Loucy (cell line): ENCODE data around the gene HSF2BP.

Experiments
- H2AFZ ChIP-seq: fragments of 200-600 bp; sonication (generic); 2 replicates; pipeline ENCODE4 v1.6.0; 2016; ENCODE audit warnings: antibody characterized with exemption, mild to moderate bottlenecking, low read length, moderate library complexity
- H3F3A ChIP-seq: fragments of 200-600 bp; 2 replicates; pipeline ENCODE4 v1.6.0; 2016; ENCODE audit warnings: antibody characterized with exemption, low read depth, mild to moderate bottlenecking
- H3K27me3 ChIP-seq: fragments of 200-600 bp; sonication (generic); 2 replicates; pipeline ENCODE4 v1.6.1; 2014; ENCODE audit warnings: low read length, mild to moderate bottlenecking; ENCODE audit not compliant: insufficient read depth, poor library complexity, severe bottlenecking
- H3K36me3 ChIP-seq: fragments of 200-600 bp; sonication (generic); 2 replicates; pipeline ENCODE4 v1.6.1; 2016; ENCODE audit warnings: low read length; ENCODE audit not compliant: insufficient read depth
- H3K4me1 ChIP-seq: fragments of 200-600 bp; sonication (generic); 2 replicates; pipeline ENCODE4 v1.5.1; 2014; ENCODE audit warnings: low read length, mild to moderate bottlenecking; ENCODE audit not compliant: insufficient read depth, poor library complexity, severe bottlenecking
- H3K4me2 ChIP-seq: fragments of 200-600 bp; sonication (generic); 2 replicates; pipeline ENCODE4 v1.6.0; 2014; ENCODE audit warnings: antibody characterized with exemption, low read length, low read depth, mild to moderate bottlenecking; ENCODE audit not compliant: poor library complexity, severe bottlenecking
- H3K4me3 ChIP-seq: fragments of 200-600 bp; sonication (generic); 2 replicates; pipeline ENCODE4 v1.5.1; 2014; ENCODE audit warnings: low read length, mild to moderate bottlenecking, mixed read lengths; ENCODE audit not compliant: poor library complexity, severe bottlenecking
- H3K79me2 ChIP-seq: fragments of 200-600 bp; sonication (generic); 2 replicates; pipeline ENCODE4 v1.6.1; 2014; ENCODE audit warnings: low read length; ENCODE audit not compliant: insufficient read depth
- H3K9ac ChIP-seq: fragments of 200-600 bp; sonication (generic); 2 replicates; pipeline ENCODE4 v1.6.0; 2014; ENCODE audit warnings: mild to moderate bottlenecking, low read depth, low read length, moderate library complexity; ENCODE audit not compliant: poor library complexity, severe bottlenecking
- H3K9me2 ChIP-seq: fragments of 200-600 bp; sonication (generic); replicated peaks from 2 replicates; pipeline ENCODE4 v1.6.1; 2016; ENCODE audit warnings: low read depth, low read length, mixed read lengths
- H3K9me3 ChIP-seq: fragments of 200-600 bp; sonication (generic); 2 replicates; pipeline ENCODE4 v1.6.1; 2014; ENCODE audit warnings: mild to moderate bottlenecking, antibody characterized with exemption, low read length, low read depth; ENCODE audit not compliant: insufficient read depth
- H4K20me1 ChIP-seq: fragments of 200-600 bp; sonication (generic); 2 replicates; pipeline ENCODE4 v1.6.0; 2014; ENCODE audit warnings: antibody characterized with exemption, low read length, mild to moderate bottlenecking; ENCODE audit not compliant: insufficient read depth, poor library complexity, severe bottlenecking
- CTCF ChIP-seq: fragments of 200-600 bp; sonication (generic); conservative IDR thresholded peaks from 2 replicates; pipeline ENCODE4 v1.5.1; 2014; ENCODE audit warnings: mild to moderate bottlenecking, antibody characterized with exemption, low read length
- EZH2phosphoT487 ChIP-seq: fragments of 200-600 bp; IDR thresholded peaks from 2 replicates; pipeline ENCODE4 v1.6.1; 2018; ENCODE audit warnings: antibody characterized with exemption, mild to moderate bottlenecking, moderate library complexity, borderline replicate concordance

Gene HSF2BP

GRCh38 chr21:43611598-43612369, 47.5 kb downstream of the HSF2BP start:
- H3K4me1 ChIP-seq: no peaks in the 10 kb centered on the region
- no peaks in the 10 kb centered on the region for H3K79me2 ChIP-seq
- H3K9ac ChIP-seq: no peak overlapping the region
- H3K4me3 ChIP-seq: no peak overlapping the region
- no peaks in the 10 kb centered on the region for H3K27me3 ChIP-seq
- TF ChIP-seq CTCF: peak; percentile 74
- no peak for TF ChIP-seq EZH2phosphoT487
- H3K4me2 ChIP-seq: no peak overlapping the region
- H3K36me3 ChIP-seq: no peaks in the 10 kb centered on the region
- H3K9me2 ChIP-seq: no peaks in the 10 kb centered on the region
- H2AFZ ChIP-seq: no peak overlapping the region
- H3F3A ChIP-seq: no peaks in the 10 kb centered on the region
- no peaks in the 10 kb centered on the region for H3K9me3 ChIP-seq
- no peaks in the 10 kb centered on the region for H4K20me1 ChIP-seq

GRCh38 chr21:43609501-43610340, 49.6 kb downstream of the HSF2BP start:
- H3K4me1 ChIP-seq: no peaks in the 10 kb centered on the region
- no peak overlapping the region for H3K4me3 ChIP-seq
- H3K79me2 ChIP-seq: no peaks in the 10 kb centered on the region
- H3K9me3 ChIP-seq: no peaks in the 10 kb centered on the region
- H3K36me3 ChIP-seq: no peaks in the 10 kb centered on the region
- no peak overlapping the region for H3K4me2 ChIP-seq
- H3K9me2 ChIP-seq: no peaks in the 10 kb centered on the region
- no peak overlapping the region for H3K9ac ChIP-seq
- H2AFZ ChIP-seq: no peak overlapping the region
- no peaks in the 10 kb centered on the region for H3F3A ChIP-seq
- no peaks in the 10 kb centered on the region for H4K20me1 ChIP-seq
- H3K27me3 ChIP-seq: no peaks in the 10 kb centered on the region
- TF ChIP-seq CTCF: no peak
- TF ChIP-seq EZH2phosphoT487: no peak

GRCh38 chr21:43608664-43609063, 50.6 kb downstream of the HSF2BP start:
- no peaks in the 10 kb centered on the region for H3K79me2 ChIP-seq
- no peaks in the 10 kb centered on the region for H3K27me3 ChIP-seq
- no peaks in the 10 kb centered on the region for H3K36me3 ChIP-seq
- TF ChIP-seq EZH2phosphoT487: no peak
- no peak overlapping the region for H3K4me3 ChIP-seq
- no peak overlapping the region for H3K9ac ChIP-seq
- no peaks in the 10 kb centered on the region for H4K20me1 ChIP-seq
- H3F3A ChIP-seq: no peaks in the 10 kb centered on the region
- no peaks in the 10 kb centered on the region for H3K9me3 ChIP-seq
- no peak overlapping the region for H2AFZ ChIP-seq
- no peaks in the 10 kb centered on the region for H3K9me2 ChIP-seq
- no peak overlapping the region for H3K4me2 ChIP-seq
- no peaks in the 10 kb centered on the region for H3K4me1 ChIP-seq
